GM18502 (cell line): ENCODE measurements around the gene KRT80.

Source experiments
- ATAC-seq: cut with Tn5 transposase; IDR thresholded peaks from one replicate; pipeline ENCODE4 v1.9.1; 2021; ENCODE audit warnings: mild to moderate bottlenecking; ENCODE audit not compliant: unreplicated experiment, poor library complexity

KRT80 gene

GRCh38 chr12:52211716-52212585 is 20.1 kb upstream of the KRT80 start:
- no peak for ATAC-seq

GRCh38 chr12:52210925-52211650 is 19.3 kb upstream of the KRT80 start:
- no peak for ATAC-seq

- ATAC-seq: no peak
Observed at GRCh38 chr12:52210186-52210924, 18.5 kb upstream of the KRT80 start.

- ATAC-seq: no peak
Observed at GRCh38 chr12:52209321-52209720, 17.5 kb upstream of the KRT80 start.

GRCh38 chr12:52208424-52209165 is 16.8 kb upstream of the KRT80 start:
- ATAC-seq: no peak

- ATAC-seq: no peak
Observed at GRCh38 chr12:52207895-52208294, 16.1 kb upstream of the KRT80 start.

GRCh38 chr12:52207106-52207505 is 15.3 kb upstream of the KRT80 start:
- ATAC-seq: no peak

GRCh38 chr12:52206304-52207040 is 14.7 kb upstream of the KRT80 start:
- ATAC-seq: no peak

- no peak for ATAC-seq
Observed at GRCh38 chr12:52205612-52206303, 13.9 kb upstream of the KRT80 start.

- ATAC-seq: no peak
Observed at GRCh38 chr12:52204931-52205505, 13.2 kb upstream of the KRT80 start.

GRCh38 chr12:52204095-52204930 is 12.5 kb upstream of the KRT80 start:
- no peak for ATAC-seq

- no peak for ATAC-seq
Observed at GRCh38 chr12:52203079-52203921, 11.5 kb upstream of the KRT80 start.

- no peak for ATAC-seq
Observed at GRCh38 chr12:52202361-52203078, 10.7 kb upstream of the KRT80 start.

GRCh38 chr12:52201451-52201839 is 9.6 kb upstream of the KRT80 start:
- ATAC-seq: no peak

- no peak for ATAC-seq
Observed at GRCh38 chr12:52200781-52201450, 9.1 kb upstream of the KRT80 start.
